HG03095 (cell line): Measurements from ENCODE around the gene SOD3.

ENCODE experiments used
- ATAC-seq: cut with Tn5 transposase; IDR thresholded peaks from one replicate; pipeline ENCODE4 v1.9.1; 2021; ENCODE audit warnings: moderate library complexity; ENCODE audit not compliant: unreplicated experiment

The SOD3 gene

DNA sequence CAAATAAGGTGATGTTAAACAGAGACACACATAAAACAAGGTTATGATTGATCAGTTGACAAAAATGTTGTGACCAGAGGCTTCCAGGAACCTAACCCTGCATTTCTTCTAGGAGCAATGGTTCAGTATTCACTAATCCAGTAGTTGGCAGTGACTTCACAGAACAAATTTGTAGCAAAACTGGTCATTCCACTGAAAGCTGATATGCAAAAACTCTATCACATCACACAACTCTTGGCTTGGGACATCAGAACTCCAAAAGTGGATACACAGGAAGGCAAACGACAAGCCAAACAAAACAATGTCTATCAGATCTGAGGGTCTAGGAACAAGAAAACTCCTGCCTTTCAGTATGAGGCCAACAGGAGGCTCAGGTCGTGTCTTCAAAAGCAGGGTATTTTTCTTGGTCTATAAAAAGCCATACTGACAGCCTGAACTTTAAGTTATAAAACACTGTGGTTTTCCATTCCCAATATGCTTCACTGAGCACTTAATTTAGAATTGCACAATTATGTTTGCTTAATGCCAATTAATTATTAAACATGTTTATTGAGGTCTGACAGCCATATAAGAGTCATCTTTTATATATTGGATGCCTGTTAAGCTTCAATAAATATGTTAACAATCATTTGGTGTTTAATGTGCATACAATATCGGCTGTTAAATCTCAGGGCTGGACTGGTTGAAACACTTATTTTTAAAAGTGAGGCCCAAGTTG is 45.6 kb downstream of the SOD3 start:
- ATAC-seq: no peak

DNA sequence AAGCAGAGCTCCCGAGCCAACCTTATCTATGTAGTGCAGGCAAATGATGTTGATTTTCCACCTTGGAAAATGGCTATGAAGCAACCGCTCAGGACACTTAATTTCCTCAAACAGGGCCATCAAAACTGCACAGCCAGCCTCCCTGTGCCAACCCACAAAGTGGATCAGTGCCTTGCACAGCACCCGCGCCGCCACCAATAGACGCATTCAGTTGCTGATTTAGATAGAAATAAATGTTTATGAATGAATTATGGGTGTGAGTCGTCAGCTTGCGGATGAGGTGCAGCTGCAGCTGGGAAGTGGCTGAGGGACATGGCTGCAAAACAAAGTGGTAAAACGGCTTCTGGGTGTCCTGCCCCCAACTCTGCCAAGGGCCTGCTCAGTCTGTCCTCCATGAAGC is 47.0 kb downstream of the SOD3 start:
- no peak for ATAC-seq

DNA sequence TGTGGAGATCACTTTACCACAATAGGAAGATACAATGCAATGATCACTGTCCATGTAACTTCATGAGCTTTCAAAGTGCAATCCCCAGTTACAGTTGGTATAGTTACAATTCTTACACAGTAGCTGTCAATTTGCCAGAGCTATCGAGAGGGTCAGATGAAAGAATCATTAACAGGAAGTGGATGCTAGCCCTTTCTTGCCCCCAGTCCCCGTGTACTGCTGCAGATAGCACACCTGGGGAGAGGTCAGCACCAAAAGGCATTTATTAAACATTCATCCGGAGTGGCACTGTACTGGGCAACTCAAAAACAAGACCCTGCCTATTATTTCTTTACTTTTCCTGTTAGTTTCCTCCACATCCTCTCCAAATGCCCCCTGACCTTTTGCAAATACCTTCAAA is 47.7 kb downstream of the SOD3 start:
- no peak for ATAC-seq

DNA sequence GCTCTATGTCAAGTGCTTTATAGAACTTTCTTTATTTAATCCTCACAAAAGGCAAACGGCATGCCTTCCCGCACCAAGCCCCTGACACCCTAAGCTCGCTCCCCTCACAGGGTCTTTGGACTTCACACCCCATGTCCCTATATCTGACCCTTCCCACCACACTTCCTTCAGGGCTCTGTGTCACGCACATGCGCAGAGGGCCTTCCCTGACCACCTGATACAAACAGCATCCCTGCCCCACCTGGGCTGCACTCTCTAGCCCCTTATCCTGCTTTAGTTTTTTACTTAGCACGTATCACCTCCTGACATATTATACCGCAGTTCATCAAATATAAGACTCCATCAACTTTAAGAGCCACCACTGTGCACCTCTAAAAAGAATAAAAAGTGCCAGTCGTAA is 49.8 kb downstream of the SOD3 start:
- no peak for ATAC-seq

DNA sequence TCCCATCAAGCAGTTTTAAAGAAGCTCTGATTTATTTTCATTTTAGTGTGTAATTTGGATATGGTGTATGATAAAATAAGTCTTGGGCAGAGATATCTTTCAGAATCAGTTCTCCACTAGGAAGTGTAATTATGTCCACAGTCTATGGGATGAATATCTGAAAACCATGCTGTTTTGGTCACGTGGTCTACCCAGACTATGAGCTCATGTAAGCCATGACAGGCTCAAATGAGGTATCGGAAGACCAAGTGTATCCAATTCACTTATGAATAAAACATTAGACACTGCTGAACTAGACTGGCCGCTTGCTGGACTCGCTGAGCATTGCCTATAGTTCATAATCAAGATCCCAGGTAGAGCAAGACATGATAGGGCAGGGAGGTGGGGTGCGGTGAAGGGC is 50.5 kb downstream of the SOD3 start:
- ATAC-seq: no peak

DNA sequence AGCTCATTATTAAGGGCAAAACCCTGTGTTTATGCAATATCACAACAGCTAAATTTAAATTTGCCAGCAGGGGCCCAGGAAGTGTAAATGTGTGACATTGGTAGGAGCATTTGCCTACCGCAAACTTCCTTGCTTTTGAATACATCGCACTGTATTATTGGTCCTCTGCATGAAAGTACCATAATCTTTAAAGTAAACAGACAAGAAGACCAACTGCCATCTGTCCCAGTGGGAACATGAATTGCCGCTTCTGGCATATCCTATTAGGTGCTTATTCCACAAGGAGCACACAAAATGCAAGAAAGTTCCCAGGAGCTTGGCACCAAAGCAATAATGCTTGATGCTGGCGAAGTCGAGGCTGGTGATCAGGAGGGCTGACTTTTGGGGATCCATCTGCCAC is 51.3 kb downstream of the SOD3 start:
- ATAC-seq: no peak

DNA sequence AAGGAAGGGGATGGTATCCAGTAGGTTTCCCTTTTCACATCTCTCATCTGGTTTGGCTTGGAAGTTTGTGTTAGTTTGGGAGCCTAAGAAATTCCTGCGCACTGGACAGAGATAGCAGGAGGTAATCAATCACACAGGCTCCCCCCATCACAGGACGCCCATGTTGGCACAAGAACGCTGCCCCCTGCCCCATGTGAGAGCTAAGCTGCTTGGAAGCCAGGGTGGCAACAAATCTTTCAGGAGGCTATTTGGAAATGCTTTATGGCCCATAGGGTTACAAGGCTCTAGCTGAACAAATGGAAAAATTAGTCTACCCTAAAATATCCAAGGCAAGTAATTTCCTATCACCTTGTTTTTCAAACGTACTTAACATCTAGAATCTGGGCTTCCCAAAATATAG is 54.0 kb downstream of the SOD3 start:
- ATAC-seq: no peak

DNA sequence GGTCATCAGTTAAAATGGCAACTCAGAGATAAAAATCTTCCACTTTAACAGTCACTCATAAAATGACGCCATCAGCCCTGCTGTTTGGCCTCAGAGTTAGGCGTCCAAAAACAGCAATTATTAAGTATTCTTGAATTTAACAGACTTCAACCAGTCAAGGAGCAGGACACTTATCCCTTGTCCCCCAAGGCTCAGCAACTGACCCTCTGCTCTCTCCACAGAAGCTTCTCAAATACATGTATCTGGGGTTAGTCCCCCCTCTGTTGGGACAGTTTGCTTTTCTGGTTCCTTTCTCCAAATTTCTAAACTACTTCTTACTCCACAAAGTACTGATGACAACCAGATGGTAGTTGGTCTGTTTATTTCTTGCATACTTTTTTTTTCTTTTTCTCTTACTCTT is 54.4 kb downstream of the SOD3 start:
- no peak for ATAC-seq
